HepG2 (cell line): Measurements from ENCODE around the gene CKAP2L. TPM values are rescaled to one million over a fixed set of nuclear protein-coding genes. Genes with fewer than 3 reads are reported as not detected.

Source experiments
- ARNTL ChIP-seq: sonication (generic); formaldehyde crosslinking; IDR thresholded peaks from 2 replicates; pipeline ENCODE4 v1.4.0; 2020; ENCODE audit warnings: mild to moderate bottlenecking, missing genetic modification reagents
- CBFB ChIP-seq: sonication (generic); formaldehyde crosslinking; IDR thresholded peaks from 2 replicates; pipeline ENCODE4 v1.4.0; 2020; ENCODE audit warnings: missing genetic modification reagents
- EZH2 ChIP-seq: conservative IDR thresholded peaks from 2 replicates; pipeline ENCODE4 v1.6.1; 2012; ENCODE audit warnings: mild to moderate bottlenecking, low read depth, low read length, moderate library complexity
- HIVEP1 ChIP-seq: sonication (generic); formaldehyde crosslinking; IDR thresholded peaks from 2 replicates; pipeline ENCODE4 v1.4.0; 2020; ENCODE audit warnings: mild to moderate bottlenecking, missing genetic modification reagents
- HNF4A ChIP-seq: sonication (generic); formaldehyde crosslinking; IDR thresholded peaks from 2 replicates; pipeline ENCODE4 v1.4.0; 2020; ENCODE audit warnings: missing genetic modification reagents
- JUNB ChIP-seq: sonication (generic); formaldehyde crosslinking; IDR thresholded peaks from 2 replicates; pipeline ENCODE4 v1.8.0; 2022; ENCODE audit warnings: missing genetic modification reagents, mild to moderate bottlenecking, borderline replicate concordance
- MED8 ChIP-seq: sonication (generic); formaldehyde crosslinking; IDR thresholded peaks from 2 replicates; pipeline ENCODE4 v1.8.1; 2023; ENCODE audit warnings: mild to moderate bottlenecking, missing genetic modification reagents; ENCODE audit not compliant: insufficient replicate concordance
- PCBP2 ChIP-seq: fragments of 200-400 bp; formaldehyde crosslinking; optimal IDR thresholded peaks from 2 replicates; pipeline ENCODE3; 2018; ENCODE audit warnings: low read length, low read depth; ENCODE audit not compliant: poor library complexity, severe bottlenecking
- PRDM15 ChIP-seq: sonication (generic); formaldehyde crosslinking; IDR thresholded peaks from 2 replicates; pipeline ENCODE4 v1.4.0; 2020; ENCODE audit warnings: missing genetic modification reagents
- SIN3B ChIP-seq: fragments of 150-350 bp; IDR thresholded peaks from 2 replicates; pipeline ENCODE4 v1.6.1; 2014; ENCODE audit warnings: low read length
- TFE3 ChIP-seq: IDR thresholded peaks from 2 replicates; pipeline ENCODE4 v1.6.1; 2016
- YEATS2 ChIP-seq: sonication (generic); formaldehyde crosslinking; IDR thresholded peaks from 2 replicates; pipeline ENCODE4 v1.4.0; 2020; ENCODE audit warnings: missing genetic modification reagents, borderline replicate concordance
- ZFY ChIP-seq: sonication (generic); formaldehyde crosslinking; IDR thresholded peaks from 2 replicates; pipeline ENCODE4 v1.4.0; 2020; ENCODE audit warnings: missing genetic modification reagents
- ZNF296 ChIP-seq: sonication (generic); formaldehyde crosslinking; conservative IDR thresholded peaks from 2 replicates; pipeline ENCODE4 v1.5.0; 2020; ENCODE audit warnings: mild to moderate bottlenecking, missing genetic modification reagents
- ZNF580 ChIP-seq: IDR thresholded peaks from 2 replicates; pipeline ENCODE4 v1.6.1; 2016; ENCODE audit warnings: low read depth, borderline replicate concordance
- ZNF652 ChIP-seq: IDR thresholded peaks from 2 replicates; pipeline ENCODE4 v1.6.1; 2016; ENCODE audit warnings: low read depth, borderline replicate concordance
- ZNF883 ChIP-seq: sonication (generic); formaldehyde crosslinking; IDR thresholded peaks from 2 replicates; pipeline ENCODE4 v1.5.1; 2020; ENCODE audit warnings: mild to moderate bottlenecking, missing genetic modification reagents; ENCODE audit errors: not compliant biosample characterization
- polyA plus RNA-seq, 8 experiments: library from polyadenylated mRNA; depleted of rRNA in 3 of 8; stranded (reverse) in 7 of 8; unstranded in 1 of 8; fragments of >200 nt; fragmentation: Illumina TruSeq in 4 of 8; extraction: Trizol in 4 of 8; gene quantifications; 2 replicates each; pipeline versions ENCODE4 v1.2.1 to v1.2.3, GENCODE V29; 2011 to 2016; ENCODE audit warnings: low read depth in 4 of 8, missing spikeins in 1 of 8, mixed read lengths in 1 of 8; ENCODE audit not compliant: insufficient read depth in 1 of 8
- total RNA-seq, 5 experiments: library from RNA; depleted of rRNA; stranded (reverse); fragments of >200 nt; fragmentation: Illumina TruSeq; extraction: Trizol; gene quantifications; 2 replicates each; pipeline ENCODE4 v1.2.3, GENCODE V29; 2016; ENCODE audit warnings: low read depth in 1 of 5
- TF ChIP-seq, protein P1 (sequence below): sonication (generic); formaldehyde crosslinking; IDR thresholded peaks from 2 replicates; pipeline ENCODE4 v1.4.0; 2020; ENCODE audit warnings: missing genetic modification reagents; ENCODE audit errors: not compliant biosample characterization
- TF ChIP-seq, protein P2 (sequence below): sonication (generic); formaldehyde crosslinking; IDR thresholded peaks from 2 replicates; pipeline ENCODE4 v1.5.0; 2020; ENCODE audit warnings: mild to moderate bottlenecking, missing genetic modification reagents
- TF ChIP-seq, protein P3 (sequence below): IDR thresholded peaks from 2 replicates; pipeline ENCODE4 v1.6.1; 2016; ENCODE audit warnings: mild to moderate bottlenecking

Gene CKAP2L
- total and polyA plus RNA-seq, 2 of the 13 experiments (the other 11 are each of a cell fraction or from before 2014, with no cell fraction given): 7.1 to 9.5 TPM

- TF ChIP-seq, protein P1, sequence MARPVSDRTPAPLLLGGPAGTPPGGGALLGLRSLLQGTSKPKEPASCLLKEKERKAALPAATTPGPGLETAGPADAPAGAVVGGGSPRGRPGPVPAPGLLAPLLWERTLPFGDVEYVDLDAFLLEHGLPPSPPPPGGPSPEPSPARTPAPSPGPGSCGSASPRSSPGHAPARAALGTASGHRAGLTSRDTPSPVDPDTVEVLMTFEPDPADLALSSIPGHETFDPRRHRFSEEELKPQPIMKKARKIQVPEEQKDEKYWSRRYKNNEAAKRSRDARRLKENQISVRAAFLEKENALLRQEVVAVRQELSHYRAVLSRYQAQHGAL (CRISPR knock-in tag): no peak
- TF ChIP-seq ZFY: no peak
- no peak for TF ChIP-seq EZH2
- TF ChIP-seq YEATS2: no peak; the same call in 1 of the 2 replicates
- TF ChIP-seq MED8 (CRISPR knock-in tag): no peak
- TF ChIP-seq, protein P2, sequence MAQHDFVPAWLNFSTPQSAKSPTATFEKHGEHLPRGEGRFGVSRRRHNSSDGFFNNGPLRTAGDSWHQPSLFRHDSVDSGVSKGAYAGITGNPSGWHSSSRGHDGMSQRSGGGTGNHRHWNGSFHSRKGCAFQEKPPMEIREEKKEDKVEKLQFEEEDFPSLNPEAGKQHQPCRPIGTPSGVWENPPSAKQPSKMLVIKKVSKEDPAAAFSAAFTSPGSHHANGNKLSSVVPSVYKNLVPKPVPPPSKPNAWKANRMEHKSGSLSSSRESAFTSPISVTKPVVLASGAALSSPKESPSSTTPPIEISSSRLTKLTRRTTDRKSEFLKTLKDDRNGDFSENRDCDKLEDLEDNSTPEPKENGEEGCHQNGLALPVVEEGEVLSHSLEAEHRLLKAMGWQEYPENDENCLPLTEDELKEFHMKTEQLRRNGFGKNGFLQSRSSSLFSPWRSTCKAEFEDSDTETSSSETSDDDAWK: no peak
- no peak for TF ChIP-seq ZNF883 (CRISPR knock-in tag)
- no peak for TF ChIP-seq CBFB (CRISPR knock-in tag)
- TF ChIP-seq ZNF296 (CRISPR knock-in tag): no peak
- no peak for TF ChIP-seq HIVEP1 (CRISPR knock-in tag)
- no peak for TF ChIP-seq HNF4A
- 0 out of 2 replicates have a peak, but pooled peaks have one; percentile 16 for TF ChIP-seq ZNF580 (CRISPR knock-in tag)
- TF ChIP-seq TFE3 (CRISPR knock-in tag): peak; percentile 22; the same call in 1 of the 2 replicates
- TF ChIP-seq, protein P3, sequence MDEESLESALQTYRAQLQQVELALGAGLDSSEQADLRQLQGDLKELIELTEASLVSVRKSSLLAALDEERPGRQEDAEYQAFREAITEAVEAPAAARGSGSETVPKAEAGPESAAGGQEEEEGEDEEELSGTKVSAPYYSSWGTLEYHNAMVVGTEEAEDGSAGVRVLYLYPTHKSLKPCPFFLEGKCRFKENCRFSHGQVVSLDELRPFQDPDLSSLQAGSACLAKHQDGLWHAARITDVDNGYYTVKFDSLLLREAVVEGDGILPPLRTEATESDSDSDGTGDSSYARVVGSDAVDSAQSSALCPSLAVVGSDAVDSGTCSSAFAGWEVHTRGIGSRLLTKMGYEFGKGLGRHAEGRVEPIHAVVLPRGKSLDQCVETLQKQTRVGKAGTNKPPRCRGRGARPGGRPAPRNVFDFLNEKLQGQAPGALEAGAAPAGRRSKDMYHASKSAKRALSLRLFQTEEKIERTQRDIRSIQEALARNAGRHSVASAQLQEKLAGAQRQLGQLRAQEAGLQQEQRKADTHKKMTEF (CRISPR knock-in tag): peak; percentile 65; the same call in 1 of the 2 replicates
- 0 out of 2 replicates have a peak, but pooled peaks have one; percentile 23 for TF ChIP-seq ZNF652
- TF ChIP-seq PCBP2: no peak
- no peak for TF ChIP-seq ARNTL (CRISPR knock-in tag)
- no peak for TF ChIP-seq PRDM15 (CRISPR knock-in tag)
- TF ChIP-seq SIN3B: peak; percentile 23; the same call in 1 of the 2 replicates
- no peak; the same call in 1 of the 2 replicates for TF ChIP-seq JUNB (CRISPR knock-in tag)
These were observed 39.5 kb upstream of the CKAP2L start (continued) for GRCh38 chr2:112803691-112804521.
